Thyroid gland (tissue), 4 donors: Measurements from ENCODE around the gene RESP18. TPM values are rescaled to one million over a fixed set of nuclear protein-coding genes. Genes with fewer than 3 reads are reported as not detected.

Experiments used
- DNase-seq, 2 donors: peaks; one replicate each; pipeline ENCODE4 v3.0.0-alpha.2; 2019
- H3K27ac ChIP-seq, 3 donors: fragments of 200-600 bp; sonication (generic); 1 replicate in 2 of 3; 2 replicates in 1 of 3; pipeline ENCODE4 v1.5.1; 2016 to 2019; ENCODE audit warnings: mild to moderate bottlenecking in 1 of 3, moderate library complexity in 1 of 3
- H3K27me3 ChIP-seq: fragments of 200-600 bp; sonication (generic); one replicate; pipeline ENCODE4 v1.5.1; 2019
- H3K36me3 ChIP-seq, 2 donors: fragments of 200-600 bp; sonication (generic); one replicate each; pipeline ENCODE4 v1.5.1; 2016 to 2019
- H3K4me1 ChIP-seq, 2 donors: fragments of 200-600 bp; sonication (generic); one replicate each; pipeline ENCODE4 v1.5.1; 2017 to 2019
- H3K4me3 ChIP-seq, 3 donors: fragments of 200-600 bp; sonication (generic); replicated peaks in 1 of 3; 1 replicate in 2 of 3; 2 replicates in 1 of 3; pipeline ENCODE4 v1.5.1; 2016; ENCODE audit warnings: mild to moderate bottlenecking in 1 of 3
- H3K9me3 ChIP-seq: fragments of 200-600 bp; sonication (generic); one replicate; pipeline ENCODE4 v1.5.1; 2017
- POLR2A ChIP-seq, 2 donors: fragments of 450-650 bp; IDR thresholded peaks; one replicate each; pipeline ENCODE4 v1.6.1; 2017; ENCODE audit warnings: antibody characterized with exemption in 2 of 2, mild to moderate bottlenecking in 2 of 2, moderate library complexity in 1 of 2
- WGBS, 2 donors: methylation state at CpG; one replicate each; pipeline ENCODE4 v1.1.5; 2017; 5-methylcytosine and 5-hydroxymethylcytosine counted together
- intact Hi-C: fragments of 100-400 bp; cut with DNase I; formaldehyde crosslinking; loops from one replicate; pipeline ENCODE4 v1.15.1; 2023
- total RNA-seq, 4 donors: library from RNA; depleted of rRNA; stranded (reverse); fragments of >200 nt; gene quantifications; one replicate each; pipeline ENCODE4 v1.2.3, GENCODE V29; 2016
- TF ChIP-seq, protein P1 (sequence below), 6 experiments: fragments of 200-600 bp in 3 of 6; fragments of 450-650 bp in 3 of 6; sonication (generic) in 3 of 6; IDR thresholded peaks; one replicate each; pipeline ENCODE4 v1.5.1; 2016 to 2019; ENCODE audit warnings: antibody characterized with exemption in 6 of 6, mild to moderate bottlenecking in 2 of 6, inconsistent platforms in 1 of 6, moderate library complexity in 1 of 6

Gene RESP18
- total RNA-seq, 4 donors from 2014 or later = not detected

DNA sequence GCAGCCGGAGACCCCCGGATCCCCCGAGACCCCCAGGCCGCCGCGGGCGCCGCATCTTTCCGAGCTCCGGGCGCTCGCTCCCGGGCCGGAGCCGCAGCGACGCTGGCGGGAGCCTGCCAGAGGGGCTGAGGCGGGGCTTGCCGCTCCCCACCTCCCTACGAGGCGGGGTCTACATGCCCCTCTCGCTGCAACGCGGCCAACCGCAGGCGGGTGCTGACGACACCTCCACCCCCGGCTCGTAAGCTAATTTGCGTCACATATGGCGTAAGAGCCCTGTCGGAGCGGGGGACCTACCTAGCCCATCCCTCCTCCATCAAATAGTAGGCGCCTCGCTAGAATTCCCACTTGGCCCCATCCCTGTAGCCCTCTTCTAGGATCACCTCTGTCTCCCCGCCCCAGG, 23.3 kb downstream of the RESP18 start, which contains the start of gene PTPRN:
TSS of gene PTPRN (minus strand) at position 124 of the 400 bp plus-strand sequence. CDS start at position 55, 69 bp downstream.
- Histone ChIP-seq H3K4me3 (no peak within 1 kb of the TSS), H3K4me1 (no peaks in the 10 kb centered on the region), H3K36me3 (no peaks in the 10 kb centered on the region), H3K27ac (no peak within 1 kb of the TSS), H3K27me3 (peaks cover 10% of the 10 kb centered on the region), H3K9me3 (no peaks in the 10 kb centered on the region)
- TF ChIP-seq, protein P1, sequence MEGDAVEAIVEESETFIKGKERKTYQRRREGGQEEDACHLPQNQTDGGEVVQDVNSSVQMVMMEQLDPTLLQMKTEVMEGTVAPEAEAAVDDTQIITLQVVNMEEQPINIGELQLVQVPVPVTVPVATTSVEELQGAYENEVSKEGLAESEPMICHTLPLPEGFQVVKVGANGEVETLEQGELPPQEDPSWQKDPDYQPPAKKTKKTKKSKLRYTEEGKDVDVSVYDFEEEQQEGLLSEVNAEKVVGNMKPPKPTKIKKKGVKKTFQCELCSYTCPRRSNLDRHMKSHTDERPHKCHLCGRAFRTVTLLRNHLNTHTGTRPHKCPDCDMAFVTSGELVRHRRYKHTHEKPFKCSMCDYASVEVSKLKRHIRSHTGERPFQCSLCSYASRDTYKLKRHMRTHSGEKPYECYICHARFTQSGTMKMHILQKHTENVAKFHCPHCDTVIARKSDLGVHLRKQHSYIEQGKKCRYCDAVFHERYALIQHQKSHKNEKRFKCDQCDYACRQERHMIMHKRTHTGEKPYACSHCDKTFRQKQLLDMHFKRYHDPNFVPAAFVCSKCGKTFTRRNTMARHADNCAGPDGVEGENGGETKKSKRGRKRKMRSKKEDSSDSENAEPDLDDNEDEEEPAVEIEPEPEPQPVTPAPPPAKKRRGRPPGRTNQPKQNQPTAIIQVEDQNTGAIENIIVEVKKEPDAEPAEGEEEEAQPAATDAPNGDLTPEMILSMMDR (IDR thresholded peaks at IDR 0.05) = no peak
- TF ChIP-seq POLR2A (IDR thresholded peaks at IDR 0.05) = no peak
- intact Hi-C loops = no loop called here
- WGBS, 2 donors = 5 to 9% methylated on average over 12 to 19 of the region's 37 CpGs
- DNase-seq = no peak

DNA sequence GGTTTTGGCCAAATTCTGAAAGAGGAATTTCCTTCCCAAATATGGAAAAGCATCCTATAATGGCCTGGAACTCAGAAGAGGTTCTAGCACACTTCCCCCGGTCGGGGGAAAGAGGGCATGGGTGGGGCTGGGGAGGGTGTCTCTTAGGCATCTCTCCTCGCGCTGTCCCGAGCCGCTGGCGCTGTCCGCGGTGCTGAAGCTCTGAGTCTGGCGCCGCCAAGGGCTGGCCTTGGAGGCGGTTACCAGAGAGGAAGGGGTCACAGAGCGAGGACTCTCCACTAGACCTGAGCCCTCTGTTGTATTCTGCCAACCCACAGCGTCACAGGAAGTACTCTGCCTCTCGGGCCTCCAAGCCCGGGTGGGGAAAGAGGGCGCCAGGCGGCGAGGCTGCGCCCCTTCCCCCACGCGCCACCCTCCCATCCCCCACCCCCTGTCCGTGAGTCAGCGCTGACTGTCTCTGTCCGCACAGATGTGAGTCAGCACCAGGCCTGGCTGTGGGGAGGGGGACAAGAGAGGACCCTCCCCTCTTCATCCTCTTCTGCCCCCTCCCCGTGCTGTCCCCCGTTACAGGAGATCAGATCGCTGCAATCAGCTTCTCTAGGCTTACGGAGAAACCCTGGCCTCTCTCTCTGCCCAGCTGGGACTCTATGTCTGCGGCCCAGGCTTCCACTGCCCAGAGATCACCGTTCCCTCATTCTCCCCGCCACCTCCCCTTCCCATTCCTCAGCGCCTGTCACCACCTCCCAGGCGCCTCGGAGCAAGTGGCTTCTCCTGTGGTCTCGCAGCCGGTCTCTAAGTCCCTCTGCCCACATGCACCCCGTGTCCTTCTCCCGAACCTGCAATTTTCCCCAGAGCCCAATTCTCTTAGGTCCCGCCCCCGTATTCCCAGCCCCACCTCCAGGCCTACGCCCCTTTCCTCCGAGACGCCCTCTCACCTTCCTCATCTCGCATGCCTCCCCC, 24.1 kb downstream of the RESP18 start:
- Histone ChIP-seq H3K27me3 (peaks cover 10% of the 10 kb centered on the region), H3K4me1 (no peaks in the 10 kb centered on the region), H3K9me3 (no peaks in the 10 kb centered on the region), H3K27ac (no peak overlapping the region), H3K36me3 (no peaks in the 10 kb centered on the region), H3K4me3 (no peak overlapping the region)
- 5 to 9% methylated on average over 22 to 39 of the region's 45 CpGs for WGBS, 2 donors
- no peak for TF ChIP-seq POLR2A (IDR thresholded peaks at IDR 0.05)
- TF ChIP-seq, protein P1 (IDR thresholded peaks at IDR 0.05) = no peak
- intact Hi-C loops = no loop called here
- DNase-seq = peak; percentile 38 to 64

GRCh38 chr2:219306047-219306446, 26.5 kb downstream of the RESP18 start:
- WGBS, 2 donors = 83 to 85% methylated on average over 1 of the region's 1 CpG
- no peak overlapping the region for H3K4me3 ChIP-seq
- H3K36me3 ChIP-seq = no peaks in the 10 kb centered on the region
- no peaks in the 10 kb centered on the region for H3K9me3 ChIP-seq
- H3K27ac ChIP-seq = no peak overlapping the region
- intact Hi-C loops = no loop called here
- H3K27me3 ChIP-seq = peaks cover 10% of the 10 kb centered on the region
- TF ChIP-seq POLR2A (IDR thresholded peaks at IDR 0.05) = no peak
- TF ChIP-seq, protein P1 (IDR thresholded peaks at IDR 0.05) = no peak
- no peak for DNase-seq
- no peaks in the 10 kb centered on the region for H3K4me1 ChIP-seq

- WGBS, 2 donors = 55% methylated on average over 2 of the region's 2 CpGs
- no peak for DNase-seq
- peaks cover 9% of the 10 kb centered on the region for H3K27me3 ChIP-seq
These were observed 28.3 kb downstream of the RESP18 start for GRCh38 chr2:219304223-219304622.

More at GRCh38 chr2:219304223-219304622, 28.3 kb downstream of the RESP18 start:
- intact Hi-C loops = no loop called here
- Histone ChIP-seq H3K36me3 (no peaks in the 10 kb centered on the region), H3K27ac (no peak overlapping the region), H3K4me1 (no peaks in the 10 kb centered on the region), H3K9me3 (no peaks in the 10 kb centered on the region), H3K4me3 (no peak overlapping the region)
- TF ChIP-seq, protein P1 (IDR thresholded peaks at IDR 0.05) = no peak
- TF ChIP-seq POLR2A (IDR thresholded peaks at IDR 0.05) = no peak
